Activated CD4-positive, CD25-positive, alpha-beta regulatory T cell treated with anti-CD3 and anti-CD28 coated beads, Interleukin-2, amount 50 U/mL, for 24 hours (primary cell): ENCODE results near the gene PANK4.

ENCODE experiments used
- ATAC-seq, 2 donors: fragments of 150-1000 bp; cut with Tn5 transposase; one replicate each; pipeline ENCODE4 v1.10.0; 2021; ENCODE audit warnings: mild to moderate bottlenecking in 1 of 2, moderate library complexity in 1 of 2

Gene PANK4

DNA sequence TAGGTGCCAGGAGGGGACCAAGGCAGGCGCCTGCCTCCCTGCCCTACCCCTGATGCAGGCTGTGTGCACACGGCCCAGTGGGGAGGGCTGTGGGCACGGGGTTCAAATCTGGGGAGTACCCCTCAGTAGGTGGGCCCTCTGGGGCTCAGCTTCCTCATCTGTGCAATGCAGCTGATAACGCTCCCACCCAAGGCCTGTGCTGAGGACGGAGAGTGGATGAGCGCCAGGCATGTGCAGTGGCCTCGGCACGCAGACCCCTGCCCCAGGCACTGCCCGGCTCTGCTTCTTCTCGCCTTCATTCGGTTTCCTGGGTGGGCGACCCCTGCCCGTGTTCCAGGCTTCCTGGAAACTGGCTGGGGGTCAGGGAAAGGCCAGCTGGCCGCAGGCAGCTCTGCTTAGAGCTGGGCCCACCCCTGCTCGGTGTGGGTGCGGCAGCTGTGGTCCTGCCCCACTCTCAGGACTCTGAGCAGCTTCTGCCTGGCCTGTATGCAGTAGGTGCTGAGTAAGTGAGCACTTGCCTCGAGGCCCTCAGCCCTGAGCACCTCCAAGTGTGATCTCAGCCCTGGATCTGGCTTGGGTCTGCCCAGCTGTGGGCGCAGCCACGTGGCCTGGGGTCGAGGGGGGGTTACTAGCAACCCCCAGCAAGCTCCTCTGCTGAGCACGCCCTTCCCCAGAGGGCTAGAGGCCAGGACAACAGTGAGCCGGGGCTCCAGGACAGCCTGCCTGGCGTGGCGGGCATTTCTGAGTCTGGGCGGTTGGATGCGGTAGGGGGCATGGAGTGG is 17.9 kb upstream of the PANK4 start:
- ATAC-seq = no peak

GRCh38 chr1:2543543-2544092 is 17.2 kb upstream of the PANK4 start:
- no peak for ATAC-seq

GRCh38 chr1:2542246-2542915 is 16.0 kb upstream of the PANK4 start:
- no peak for ATAC-seq

DNA sequence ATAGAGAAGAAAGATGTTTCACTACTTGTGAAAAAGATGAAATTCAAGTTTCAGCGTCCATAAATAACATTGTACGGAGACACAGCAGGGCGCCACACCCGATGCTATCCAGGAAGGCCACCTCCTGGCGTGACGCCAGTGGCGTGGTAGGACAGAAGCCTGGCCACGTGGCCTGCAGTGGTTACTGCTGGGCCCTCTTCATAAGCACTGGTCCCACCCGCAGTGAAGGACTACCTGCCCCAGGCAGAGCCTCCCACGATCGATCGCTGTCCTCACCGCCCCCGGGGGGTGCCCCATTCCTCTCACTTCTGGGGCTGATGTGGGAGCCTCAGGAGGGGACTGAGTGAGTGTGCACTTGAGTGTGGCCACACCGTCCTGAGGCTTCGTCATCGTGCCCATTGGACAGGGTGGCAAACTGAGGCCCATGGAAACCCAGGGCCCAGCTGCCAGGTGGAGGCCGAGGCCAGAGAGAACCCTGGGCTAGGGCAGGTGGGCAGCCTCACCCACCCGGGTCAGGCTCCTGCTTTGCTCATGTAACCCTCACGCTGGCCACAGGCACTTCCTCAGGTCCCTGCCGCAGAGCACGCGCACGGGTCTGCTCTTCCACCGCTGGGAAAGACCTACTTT is 15.3 kb upstream of the PANK4 start:
- no peak for ATAC-seq

GRCh38 chr1:2540816-2541492 is 14.6 kb upstream of the PANK4 start:
- ATAC-seq = no peak

GRCh38 chr1:2539312-2539907 is 13.0 kb upstream of the PANK4 start:
- ATAC-seq = peak in 1 of 2 donors; percentile 31

DNA sequence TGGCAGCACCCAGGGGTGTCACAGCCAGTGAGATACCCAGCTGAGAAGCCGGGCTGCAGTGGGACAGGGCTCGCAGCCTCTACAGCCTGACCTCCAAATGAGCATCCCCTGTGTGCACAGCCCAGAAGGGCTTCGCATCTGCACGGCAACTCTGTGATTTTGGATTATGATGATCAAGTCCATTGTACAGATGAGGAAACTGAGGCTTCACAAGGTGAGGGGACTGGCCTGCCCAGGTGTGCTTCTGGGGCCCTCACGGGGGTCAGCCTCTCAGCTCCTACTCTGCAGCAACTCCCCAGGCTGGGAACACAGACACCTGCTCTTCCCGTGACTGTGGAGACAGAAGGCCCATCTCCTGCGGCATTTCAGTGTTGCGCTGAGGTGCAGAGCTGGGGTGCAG is 12.5 kb upstream of the PANK4 start:
- no peak for ATAC-seq

GRCh38 chr1:2538376-2538775 is 12.0 kb upstream of the PANK4 start:
- no peak for ATAC-seq

GRCh38 chr1:2537784-2538115 is 11.4 kb upstream of the PANK4 start:
- no peak for ATAC-seq

DNA sequence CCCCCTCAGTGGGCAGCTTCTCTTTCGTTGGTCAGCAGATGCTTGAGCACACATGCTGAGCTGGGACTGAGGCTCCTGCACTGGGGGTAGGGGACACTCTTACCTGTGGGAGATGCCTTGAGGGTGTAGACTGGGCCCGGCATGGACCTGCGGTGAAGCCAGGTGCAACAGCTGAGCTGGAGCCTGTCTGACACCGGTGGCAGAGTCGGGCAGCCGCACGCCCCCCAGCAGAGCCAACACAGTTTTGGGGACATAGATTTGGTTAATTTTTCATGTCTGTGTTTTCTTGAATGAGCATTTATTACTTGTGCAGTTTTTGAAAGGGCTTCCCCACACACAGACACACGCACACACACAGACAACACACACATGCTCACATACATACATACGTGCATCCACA is 9.6 kb upstream of the PANK4 start:
- no peak for ATAC-seq

GRCh38 chr1:2535455-2535854 is 9.1 kb upstream of the PANK4 start:
- no peak for ATAC-seq

DNA sequence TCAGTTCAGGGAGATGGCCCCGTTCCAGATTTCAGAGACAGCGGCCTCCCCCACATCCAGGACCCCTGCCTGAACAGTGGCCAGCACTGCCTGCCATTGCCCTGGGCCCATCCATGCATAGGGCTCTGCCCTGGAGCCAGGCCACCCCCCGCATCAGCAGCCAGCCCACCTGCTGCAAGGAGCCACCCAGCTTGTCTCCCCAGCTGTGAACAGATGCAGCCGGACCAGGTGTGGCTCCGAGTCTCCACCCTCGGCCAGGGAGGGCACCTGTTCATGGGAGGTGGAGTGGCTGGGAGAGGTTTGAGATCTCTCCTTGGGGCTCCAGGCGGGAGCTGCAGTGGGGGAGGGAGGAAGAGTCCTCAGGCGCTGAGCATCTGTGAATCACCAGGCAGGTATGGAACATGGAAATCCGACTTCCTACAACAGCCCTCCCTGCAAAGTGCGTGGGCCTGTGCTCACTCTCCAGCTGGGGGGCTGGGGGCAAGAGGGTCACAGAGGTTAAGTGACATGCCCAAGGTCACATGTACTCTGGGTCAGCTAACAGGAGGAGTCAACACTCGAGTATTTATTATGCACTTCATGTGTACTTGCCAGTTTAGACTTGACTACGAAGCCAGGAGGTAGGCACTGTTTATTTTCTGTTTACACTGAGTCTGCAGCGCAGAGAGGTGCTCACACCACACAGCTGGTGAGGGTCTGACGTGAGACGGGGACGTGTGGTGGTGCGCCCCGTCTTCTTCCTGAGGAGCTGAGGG is 8.5 kb upstream of the PANK4 start:
- ATAC-seq = no peak

DNA sequence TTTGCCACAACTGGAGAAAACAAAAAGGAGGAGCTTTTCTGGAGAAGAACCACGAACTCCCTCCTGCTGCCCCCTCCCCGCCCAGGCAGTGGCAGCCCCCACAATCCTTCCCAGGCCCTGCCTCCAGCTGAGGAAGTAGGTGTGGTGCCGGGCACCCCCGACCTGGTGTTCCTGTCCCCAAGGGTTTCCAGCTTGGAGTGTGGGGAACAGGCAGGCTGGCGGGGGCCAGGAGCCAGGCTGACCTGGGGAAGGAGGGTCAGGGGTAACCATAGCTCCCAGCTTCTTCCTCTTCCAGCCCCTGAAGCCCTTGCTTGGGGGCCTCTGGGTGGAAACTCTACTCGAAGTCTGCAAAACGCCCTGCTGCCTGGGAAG is 7.9 kb upstream of the PANK4 start:
- no peak for ATAC-seq

- ATAC-seq = no peak
Measured at GRCh38 chr1:2533365-2533764, 7.0 kb upstream of the PANK4 start.

- no peak for ATAC-seq
Measured at GRCh38 chr1:2532485-2533160, 6.2 kb upstream of the PANK4 start.

- ATAC-seq = no peak
Measured at GRCh38 chr1:2530513-2531361, 4.3 kb upstream of the PANK4 start.

- no peak for ATAC-seq
Measured at GRCh38 chr1:2529784-2530512, 3.6 kb upstream of the PANK4 start, which contains the start of gene HES5. Gene HES5, minus strand, starts transcription at chr1:2530263. Its CDS starts 99 bp downstream, at chr1:2530164.

DNA sequence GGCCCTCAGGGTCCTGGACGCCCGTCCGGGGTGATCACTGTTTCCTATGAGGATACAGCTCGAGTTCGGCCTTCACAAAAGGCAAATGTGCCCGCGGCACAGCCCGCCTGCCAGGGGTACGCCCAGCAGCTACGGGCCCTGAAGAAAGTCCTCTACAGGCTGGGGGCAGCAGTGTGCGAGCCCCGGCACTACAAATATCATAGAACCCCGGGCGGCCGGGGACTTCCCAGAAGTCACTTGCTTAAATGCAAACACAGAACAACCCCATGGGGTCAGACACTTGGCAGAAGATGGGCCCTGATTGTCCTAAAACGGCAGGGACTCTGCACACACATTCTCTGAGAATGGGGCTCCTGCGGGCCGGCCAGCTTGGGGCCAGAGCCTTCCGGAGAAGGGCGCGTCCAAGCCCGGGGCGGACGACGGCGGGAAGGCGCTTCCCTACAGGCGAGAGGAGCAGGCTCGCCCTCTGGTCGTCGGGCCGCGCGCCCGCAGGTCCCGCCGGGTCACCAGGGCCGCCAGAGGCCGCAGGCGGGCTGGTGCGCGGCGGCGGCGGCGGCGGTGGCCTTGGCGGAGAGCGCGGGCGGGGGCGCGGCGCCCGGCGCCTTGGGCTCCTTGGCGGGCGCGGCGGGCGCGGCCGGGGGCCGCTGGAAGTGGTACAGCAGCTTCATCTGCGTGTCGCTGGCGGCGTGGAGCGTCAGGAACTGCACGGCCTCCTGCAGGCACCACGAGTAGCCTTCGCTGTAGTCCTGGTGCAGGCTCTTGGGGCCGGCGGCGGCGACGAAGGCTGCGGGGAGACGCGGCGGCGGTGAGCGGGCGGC is 2.8 kb upstream of the PANK4 start:
- no peak for ATAC-seq

DNA sequence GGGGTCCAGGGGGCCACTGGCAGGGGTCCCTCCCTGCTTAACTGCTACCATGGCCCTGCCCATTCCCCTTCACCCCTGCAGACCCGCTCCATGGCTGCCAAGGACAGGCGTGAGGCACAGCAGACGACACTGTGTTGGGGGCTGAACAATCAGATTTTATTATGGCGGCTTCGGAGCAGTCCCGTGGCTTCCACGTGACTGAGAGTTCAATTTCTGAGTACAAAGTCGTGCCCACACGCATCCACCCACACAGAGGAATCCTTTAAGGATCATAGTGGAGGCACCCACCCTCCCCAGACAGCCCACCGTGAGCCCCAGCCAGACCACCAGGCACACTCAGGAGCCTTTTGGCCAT is 2.2 kb upstream of the PANK4 start:
- ATAC-seq = no peak
